ENCODE data around the gene PCA3. TPM values are rescaled to one million over a fixed set of nuclear protein-coding genes. Genes with fewer than 3 reads are reported as not detected.

Gene PCA3
- total and polyA plus RNA-seq, 9 of the 15 experiments (the other 6 are each of a cell fraction or from before 2014, with no cell fraction given): not detected

- H3K27me3 ChIP-seq (ENCODE audit: control insufficient read depth in 2 of 2, insufficient read depth in 2 of 2, low read length in 2 of 2): no peaks in the 10 kb centered on the region
- no peak overlapping the region for H3K9ac ChIP-seq (ENCODE audit: insufficient read depth in 1 of 2, low read depth in 2 of 2, low read length in 2 of 2)
- H3K79me2 ChIP-seq (ENCODE audit: control insufficient read depth, insufficient read depth, low read length): no peaks in the 10 kb centered on the region
- H3K4me3 ChIP-seq: no peak overlapping the region
- POLR2A ChIA-PET: no interaction called here
- no TSS peak for BruUV-seq (replicated peaks)
- no peaks in the 10 kb centered on the region for H3K9me3 ChIP-seq (replicated peaks; ENCODE audit: control insufficient read depth, insufficient read depth, low read depth, low read length)
- no peaks in the 10 kb centered on the region for H3K36me3 ChIP-seq (ENCODE audit: control insufficient read depth, insufficient read depth, low read length)
- intact Hi-C loops (cut with micrococcal nuclease) (no loop called here), in situ Hi-C loops (cut with MboI) (no loop called here)
- CTCF ChIA-PET (ENCODE audit: low intra/inter-chr PET ratio): no interaction called here
- ATAC-seq: no peak
- no peak overlapping the region for H2AFZ ChIP-seq (ENCODE audit: low read depth, low read length)
- H3K4me1 ChIP-seq (replicated peaks in 1 of 2; ENCODE audit: control insufficient read depth in 2 of 2, insufficient read depth in 2 of 2, low read length in 2 of 2): no peaks in the 10 kb centered on the region; a peak in 1 of 5 replicates
- H3K27ac ChIP-seq (ENCODE audit: extremely low read depth, low read depth, low read length): no peak overlapping the region
- no peak for DNase-seq (ENCODE audit: extremely low read depth in 1 of 4, low spot score in 3 of 4)
- H4K20me1 ChIP-seq (replicated peaks; ENCODE audit: control insufficient read depth, insufficient read depth, low read length): no peaks in the 10 kb centered on the region
- no peaks in the 10 kb centered on the region for H3K9me1 ChIP-seq (ENCODE audit: control insufficient read depth, insufficient read depth, low read length)
- WGBS (ENCODE audit: insufficient coverage, low coverage, missing lambda C conversion rate): 2% methylated on average over 4 of the region's 4 CpGs
- FAIRE-seq: no peak
- H3K4me2 ChIP-seq (ENCODE audit: insufficient read depth, low read length): no peak overlapping the region
- no peak for TF ChIP-seq MTF1 (CRISPR knock-in tag; IDR thresholded peaks at IDR 0.05; ENCODE audit: borderline replicate concordance)
- no peak for TF ChIP-seq IFI16 (CRISPR knock-in tag; IDR thresholded peaks at IDR 0.05)
- TF ChIP-seq PTRF (tag; IDR thresholded peaks at IDR 0.05): no peak
- no peak for TF ChIP-seq NCOA6 (IDR thresholded peaks at IDR 0.05)
- no peak for TF ChIP-seq ZNF174 (CRISPR knock-in tag; IDR thresholded peaks at IDR 0.05)
- TF ChIP-seq RERE (CRISPR knock-in tag; IDR thresholded peaks at IDR 0.05; ENCODE audit: borderline replicate concordance): no peak
- no peak for TF ChIP-seq SIN3B (IDR thresholded peaks at IDR 0.05; ENCODE audit: low read depth)
- TF ChIP-seq, protein P1, sequence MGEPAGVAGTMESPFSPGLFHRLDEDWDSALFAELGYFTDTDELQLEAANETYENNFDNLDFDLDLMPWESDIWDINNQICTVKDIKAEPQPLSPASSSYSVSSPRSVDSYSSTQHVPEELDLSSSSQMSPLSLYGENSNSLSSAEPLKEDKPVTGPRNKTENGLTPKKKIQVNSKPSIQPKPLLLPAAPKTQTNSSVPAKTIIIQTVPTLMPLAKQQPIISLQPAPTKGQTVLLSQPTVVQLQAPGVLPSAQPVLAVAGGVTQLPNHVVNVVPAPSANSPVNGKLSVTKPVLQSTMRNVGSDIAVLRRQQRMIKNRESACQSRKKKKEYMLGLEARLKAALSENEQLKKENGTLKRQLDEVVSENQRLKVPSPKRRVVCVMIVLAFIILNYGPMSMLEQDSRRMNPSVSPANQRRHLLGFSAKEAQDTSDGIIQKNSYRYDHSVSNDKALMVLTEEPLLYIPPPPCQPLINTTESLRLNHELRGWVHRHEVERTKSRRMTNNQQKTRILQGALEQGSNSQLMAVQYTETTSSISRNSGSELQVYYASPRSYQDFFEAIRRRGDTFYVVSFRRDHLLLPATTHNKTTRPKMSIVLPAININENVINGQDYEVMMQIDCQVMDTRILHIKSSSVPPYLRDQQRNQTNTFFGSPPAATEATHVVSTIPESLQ (CRISPR knock-in tag; IDR thresholded peaks at IDR 0.05): no peak
- no peak for TF ChIP-seq SREBF2 (CRISPR knock-in tag; IDR thresholded peaks at IDR 0.05)
- no peak for TF ChIP-seq BRD4 (IDR thresholded peaks at IDR 0.05)
- no peak for TF ChIP-seq ZNF668 (CRISPR knock-in tag; IDR thresholded peaks at IDR 0.05)
- no peak for TF ChIP-seq ZSCAN29 (IDR thresholded peaks at IDR 0.05)
- TF ChIP-seq SRF (CRISPR knock-in tag; IDR thresholded peaks at IDR 0.05): no peak
- no peak for TF ChIP-seq BHLHE40 (IDR thresholded peaks at IDR 0.05; ENCODE audit: low read length)
- TF ChIP-seq CC2D1A (IDR thresholded peaks at IDR 0.05): no peak
- no peak for TF ChIP-seq RB1 (IDR thresholded peaks at IDR 0.05; ENCODE audit: low read depth)
- no peak for TF ChIP-seq CHD4 (IDR thresholded peaks at IDR 0.05; ENCODE audit: insufficient read depth, insufficient replicate concordance, low read depth, low read length, poor library complexity, severe bottlenecking)
Measured at GRCh38 chr9:76725011-76725546, 39.2 kb upstream of the PCA3 start.
